Lower leg skin (tissue), 4 donors: ENCODE results near the gene ACIN1. TPM values are rescaled to one million over a fixed set of nuclear protein-coding genes. Genes with fewer than 3 reads are reported as not detected.

Experiments used
- DNase-seq, 2 donors: peaks; one replicate each; pipeline ENCODE4 v3.0.0-alpha.2; 2019; ENCODE audit warnings: low spot score in 2 of 2
- H3K4me3 ChIP-seq: fragments of 200-600 bp; sonication (generic); 2 replicates; pipeline ENCODE4 v1.5.1; 2017; ENCODE audit warnings: mild to moderate bottlenecking, low read depth; ENCODE audit not compliant: poor library complexity, severe bottlenecking
- POLR2A ChIP-seq, 2 donors: fragments of 450-650 bp; IDR thresholded peaks; one replicate each; pipeline ENCODE4 v1.6.1; 2016 to 2017; ENCODE audit warnings: antibody characterized with exemption in 2 of 2, mild to moderate bottlenecking in 1 of 2, moderate library complexity in 1 of 2
- WGBS, 2 donors: methylation state at CpG; one replicate each; pipeline ENCODE4 v1.1.5; 2018; 5-methylcytosine and 5-hydroxymethylcytosine counted together
- intact Hi-C: fragments of 100-400 bp; cut with DNase I; formaldehyde crosslinking; loops from one replicate; pipeline ENCODE4 v1.15.0; 2023; ENCODE audit warnings: low total_unique reads
- total RNA-seq, 4 donors: library from RNA; depleted of rRNA; stranded (reverse); fragments of >200 nt; gene quantifications; one replicate each; pipeline ENCODE4 v1.1.0, GENCODE V29; 2016
- TF ChIP-seq, protein P1 (sequence below), 3 donors: fragments of 450-650 bp; IDR thresholded peaks; one replicate each; pipeline ENCODE4 v1.5.1; 2016; ENCODE audit warnings: antibody characterized with exemption in 3 of 3, mild to moderate bottlenecking in 3 of 3, moderate library complexity in 2 of 3

The ACIN1 gene
- total RNA-seq, 4 donors from 2014 or later = 52.7 to 97.5 (median 79.8) TPM

DNA sequence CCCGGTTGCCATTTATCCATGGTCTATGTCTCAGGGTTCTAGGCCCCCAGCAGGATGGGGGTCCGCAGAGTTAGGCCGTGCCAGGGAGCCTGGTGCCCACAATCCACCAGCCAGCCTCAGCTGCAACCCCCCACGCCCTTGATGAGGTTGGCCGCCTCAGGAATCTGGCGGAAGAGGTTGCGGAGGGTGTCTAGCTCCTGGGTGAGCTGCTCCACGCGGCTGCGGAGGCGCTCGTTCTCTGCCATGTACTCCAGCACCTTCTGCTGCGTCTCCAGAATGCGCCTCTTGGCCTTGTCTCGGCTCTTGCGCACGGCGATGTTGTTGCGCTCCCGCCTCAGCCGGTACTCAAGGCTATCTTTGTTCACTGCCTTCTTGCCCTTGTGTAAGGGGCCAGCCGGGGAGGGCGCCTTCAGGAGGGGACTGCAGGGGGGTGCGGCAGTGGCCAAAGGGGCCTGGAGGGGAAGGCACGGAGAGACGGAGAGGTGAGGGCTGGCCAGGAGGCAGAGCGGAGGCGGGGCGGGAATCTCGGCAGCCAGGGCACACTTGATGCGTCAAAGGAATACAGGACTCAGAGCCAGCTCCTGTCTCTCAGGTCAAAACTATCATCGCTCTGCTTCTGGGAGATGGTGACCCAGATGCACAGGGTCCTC, 22.6 kb upstream of the ACIN1 start:
- TF ChIP-seq, protein P1, sequence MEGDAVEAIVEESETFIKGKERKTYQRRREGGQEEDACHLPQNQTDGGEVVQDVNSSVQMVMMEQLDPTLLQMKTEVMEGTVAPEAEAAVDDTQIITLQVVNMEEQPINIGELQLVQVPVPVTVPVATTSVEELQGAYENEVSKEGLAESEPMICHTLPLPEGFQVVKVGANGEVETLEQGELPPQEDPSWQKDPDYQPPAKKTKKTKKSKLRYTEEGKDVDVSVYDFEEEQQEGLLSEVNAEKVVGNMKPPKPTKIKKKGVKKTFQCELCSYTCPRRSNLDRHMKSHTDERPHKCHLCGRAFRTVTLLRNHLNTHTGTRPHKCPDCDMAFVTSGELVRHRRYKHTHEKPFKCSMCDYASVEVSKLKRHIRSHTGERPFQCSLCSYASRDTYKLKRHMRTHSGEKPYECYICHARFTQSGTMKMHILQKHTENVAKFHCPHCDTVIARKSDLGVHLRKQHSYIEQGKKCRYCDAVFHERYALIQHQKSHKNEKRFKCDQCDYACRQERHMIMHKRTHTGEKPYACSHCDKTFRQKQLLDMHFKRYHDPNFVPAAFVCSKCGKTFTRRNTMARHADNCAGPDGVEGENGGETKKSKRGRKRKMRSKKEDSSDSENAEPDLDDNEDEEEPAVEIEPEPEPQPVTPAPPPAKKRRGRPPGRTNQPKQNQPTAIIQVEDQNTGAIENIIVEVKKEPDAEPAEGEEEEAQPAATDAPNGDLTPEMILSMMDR (IDR thresholded peaks at IDR 0.05) = no peak
- no peak for TF ChIP-seq POLR2A (IDR thresholded peaks at IDR 0.05)
- WGBS, 2 donors = 88% methylated on average over 30 to 32 of the region's 32 CpGs
- no peak overlapping the region for H3K4me3 ChIP-seq
- intact Hi-C loops = no loop called here
- DNase-seq = no peak

DNA sequence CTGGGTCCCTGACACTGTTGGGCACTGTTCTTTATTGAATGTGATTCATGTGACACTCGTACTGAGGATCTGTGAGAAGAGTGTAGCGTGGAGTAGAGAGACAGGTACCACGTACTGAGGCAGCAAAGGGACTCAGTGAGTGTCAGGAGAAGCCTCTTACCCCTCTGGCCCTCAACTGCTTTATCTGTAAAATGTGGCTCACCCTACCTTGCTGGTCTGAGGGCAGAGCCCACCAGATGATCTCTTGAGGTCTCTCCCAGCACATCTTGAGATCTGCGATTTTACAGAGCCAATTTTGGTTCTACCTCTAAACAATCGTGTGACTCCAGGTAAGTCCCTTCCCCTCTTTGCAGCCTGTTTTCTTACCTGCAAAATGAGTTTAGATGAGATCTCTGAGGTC, 21.0 kb upstream of the ACIN1 start:
- no peak overlapping the region for H3K4me3 ChIP-seq
- DNase-seq = no peak
- intact Hi-C loops = no loop called here
- TF ChIP-seq, protein P1 (IDR thresholded peaks at IDR 0.05) = no peak
- no peak for TF ChIP-seq POLR2A (IDR thresholded peaks at IDR 0.05)
- WGBS, 2 donors = 84 to 86% methylated on average over 5 of the region's 5 CpGs

GRCh38 chr14:23115039-23115731, 20.2 kb upstream of the ACIN1 start:
- DNase-seq = peak in 1 of 2 donors; percentile 59
- intact Hi-C loops = no loop called here
- H3K4me3 ChIP-seq = no peak overlapping the region
- 50 to 52% methylated on average over 10 of the region's 10 CpGs for WGBS, 2 donors
- TF ChIP-seq, protein P1 (IDR thresholded peaks at IDR 0.05) = no peak
- TF ChIP-seq POLR2A (IDR thresholded peaks at IDR 0.05) = no peak

DNA sequence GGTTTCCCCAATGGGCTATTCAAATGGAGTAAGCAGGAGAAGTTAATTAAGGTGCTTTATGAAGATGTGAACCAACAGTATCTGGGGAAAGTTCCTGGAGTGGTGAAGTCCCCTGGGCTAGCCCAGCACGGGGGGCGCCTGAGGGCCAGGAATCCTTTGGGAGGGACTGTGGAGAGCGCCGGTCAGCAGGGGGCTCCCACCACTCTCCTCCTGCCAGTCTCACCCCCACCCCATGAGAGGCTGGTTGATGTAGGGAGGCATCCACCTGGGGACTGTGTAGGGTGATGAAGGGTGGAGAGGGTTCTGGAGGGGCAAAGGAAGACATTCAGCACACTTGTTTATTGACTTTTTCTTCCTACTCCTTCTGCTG, 19.7 kb upstream of the ACIN1 start:
- H3K4me3 ChIP-seq = no peak overlapping the region
- TF ChIP-seq, protein P1 (IDR thresholded peaks at IDR 0.05) = no peak
- TF ChIP-seq POLR2A (IDR thresholded peaks at IDR 0.05) = no peak
- DNase-seq = peak in 1 of 2 donors; percentile 77
- intact Hi-C loops = no loop called here
- WGBS, 2 donors = 69 to 82% methylated on average over 4 of the region's 4 CpGs

GRCh38 chr14:23114120-23114458, 19.2 kb upstream of the ACIN1 start:
- TF ChIP-seq, protein P1 (IDR thresholded peaks at IDR 0.05) = no peak
- TF ChIP-seq POLR2A (IDR thresholded peaks at IDR 0.05) = no peak
- intact Hi-C loops = no loop called here
- 75% methylated on average over 5 of the region's 5 CpGs for WGBS, 2 donors
- H3K4me3 ChIP-seq = no peak overlapping the region
- DNase-seq = peak in 1 of 2 donors; percentile 62
